Sigmoid colon (tissue), 7 donors: ENCODE measurements around the gene CFAP20DC. TPM values are rescaled to one million over a fixed set of nuclear protein-coding genes. Genes with fewer than 3 reads are reported as not detected.
"Not testable (repeated sequence)": the region's sequence is repeated elsewhere in the genome, so short reads cannot be mapped to it uniquely, and the experiment has no call there.

Experiments
- DNase-seq: peaks from one replicate; pipeline ENCODE4 v3.0.0-alpha.2; 2019
- H3K27ac ChIP-seq, 4 donors: fragments of 200-600 bp; sonication (generic); one replicate each; pipeline ENCODE4 v1.5.1; 2016 to 2019; ENCODE audit warnings: mild to moderate bottlenecking in 1 of 4
- H3K27me3 ChIP-seq, 3 donors: fragments of 200-600 bp; sonication (generic); one replicate each; pipeline ENCODE4 v1.5.1; 2019; ENCODE audit warnings: mild to moderate bottlenecking in 1 of 3
- H3K36me3 ChIP-seq, 4 donors: fragments of 200-600 bp; sonication (generic); one replicate each; pipeline ENCODE4 v1.5.1; 2016 to 2019
- H3K4me1 ChIP-seq, 4 donors: fragments of 200-600 bp; sonication (generic); one replicate each; pipeline ENCODE4 v1.5.1; 2017 to 2019
- H3K4me3 ChIP-seq, 4 donors: fragments of 200-600 bp; sonication (generic); one replicate each; pipeline ENCODE4 v1.5.1; 2017 to 2019; ENCODE audit warnings: mild to moderate bottlenecking in 2 of 4, moderate library complexity in 1 of 4
- H3K9me3 ChIP-seq, 4 donors: fragments of 200-600 bp in 3 of 4; sonication (generic) in 3 of 4; one replicate each; pipeline versions ENCODE4 v1.5.1 to v1.6.1; 2013 to 2019
- CTCF ChIP-seq, 4 experiments: fragments of 450-650 bp in 3 of 4; fragments of 200-600 bp in 1 of 4; IDR thresholded peaks; one replicate each; pipeline ENCODE4 v1.5.1; 2016 to 2019; ENCODE audit warnings: antibody characterized with exemption in 4 of 4, mild to moderate bottlenecking in 3 of 4, moderate library complexity in 2 of 4
- EP300 ChIP-seq, 4 donors: sonication (generic); formaldehyde crosslinking; IDR thresholded peaks; one replicate each; pipeline ENCODE4 v1.6.1; 2017; ENCODE audit warnings: antibody characterized with exemption in 4 of 4
- POLR2A ChIP-seq, 2 donors: fragments of 450-650 bp; IDR thresholded peaks; one replicate each; pipeline ENCODE4 v1.6.1; 2016; ENCODE audit warnings: antibody characterized with exemption in 2 of 2, mild to moderate bottlenecking in 2 of 2, moderate library complexity in 2 of 2
- POLR2AphosphoS5 ChIP-seq, 4 donors: sonication (generic); formaldehyde crosslinking; IDR thresholded peaks; one replicate each; pipeline ENCODE4 v1.6.1; 2017; ENCODE audit warnings: antibody characterized with exemption in 4 of 4
- WGBS, 2 donors: extraction: QIAGEN DNeasy Blood & Tissue Kit; methylation state at CpG; one replicate each; pipeline ENCODE4 v1.1.7; 2013; 5-methylcytosine and 5-hydroxymethylcytosine counted together
- intact Hi-C: fragments of 100-400 bp; cut with DNase I; formaldehyde crosslinking; loops from one replicate; pipeline ENCODE4 v1.15.1; 2023
- polyA plus RNA-seq, 3 donors: library from polyadenylated mRNA; stranded (reverse); fragments of 200-250 nt; gene quantifications; one replicate each; pipeline ENCODE4 v1.2.3, GENCODE V29; 2013
- total RNA-seq, 4 donors: library from RNA; depleted of rRNA; stranded (reverse); fragments of >200 nt; gene quantifications; one replicate each; pipeline ENCODE4 v1.1.0, GENCODE V29; 2016
- donor health status: healthy with polysubstance abuse.
- donor health status: Bipolar disorder and iron deficiency.
- donor health status: healthy.

Gene CFAP20DC
- total and polyA plus RNA-seq, 7 donors, result under 0.01 to 0.83 (median 0.37) TPM; not detected in 1

GRCh38 chr3:58833491-58833890 lies 216.3 kb downstream of the CFAP20DC start:
- Histone ChIP-seq H3K36me3 (no peaks in the 10 kb centered on the region), H3K4me3 (no peak overlapping the region), H3K27ac (no peak overlapping the region), H3K4me1 (peaks cover 0 to 6% (median 0%) of the 10 kb centered on the region in 4 donors), H3K27me3 (no peaks in the 10 kb centered on the region), H3K9me3 (no peaks in the 10 kb centered on the region)
- DNase-seq, result no peak
- TF ChIP-seq CTCF (IDR thresholded peaks at IDR 0.05) (no peak), POLR2AphosphoS5 (IDR thresholded peaks at IDR 0.05) (no peak), POLR2A (IDR thresholded peaks at IDR 0.05) (no peak), EP300 (IDR thresholded peaks at IDR 0.05) (no peak)
- 50 to 76% methylated on average over 1 of the region's 1 CpG for WGBS, 2 donors
- intact Hi-C loops, result no loop called here

- Histone ChIP-seq H3K4me1 (peaks cover 0 to 6% (median 0%) of the 10 kb centered on the region in 4 donors), H3K4me3 (no peak overlapping the region), H3K9me3 (no peaks in the 10 kb centered on the region), H3K27me3 (no peaks in the 10 kb centered on the region), H3K36me3 (no peaks in the 10 kb centered on the region), H3K27ac (no peak overlapping the region)
- TF ChIP-seq EP300 (IDR thresholded peaks at IDR 0.05) (no peak), CTCF (IDR thresholded peaks at IDR 0.05) (no peak), POLR2A (IDR thresholded peaks at IDR 0.05) (no peak), POLR2AphosphoS5 (IDR thresholded peaks at IDR 0.05) (no peak)
- intact Hi-C loops, result no loop called here
- no peak for DNase-seq
- WGBS, 2 donors, result 78 to 84% methylated on average over 4 of the region's 4 CpGs
These were observed 220.4 kb downstream of the CFAP20DC start for GRCh38 chr3:58829321-58830000.

GRCh38 chr3:58824777-58825176 lies 225.0 kb downstream of the CFAP20DC start:
- Histone ChIP-seq H3K4me1 (peaks cover 0 to 4% (median 0%) of the 10 kb centered on the region in 4 donors), H3K4me3 (no peak overlapping the region), H3K36me3 (no peaks in the 10 kb centered on the region), H3K27me3 (no peaks in the 10 kb centered on the region), H3K9me3 (no peaks in the 10 kb centered on the region), H3K27ac (no peak overlapping the region)
- 15 to 78% methylated on average over 1 of the region's 1 CpG for WGBS, 2 donors
- DNase-seq, result no peak
- intact Hi-C loops, result no loop called here
- no peak for TF ChIP-seq POLR2A (IDR thresholded peaks at IDR 0.05)
- TF ChIP-seq EP300 (IDR thresholded peaks at IDR 0.05), result no peak
- TF ChIP-seq POLR2AphosphoS5 (IDR thresholded peaks at IDR 0.05), result no peak
- TF ChIP-seq CTCF (IDR thresholded peaks at IDR 0.05), result no peak

GRCh38 chr3:58824285-58824684 lies 225.5 kb downstream of the CFAP20DC start:
- TF ChIP-seq POLR2A (IDR thresholded peaks at IDR 0.05) (no peak), EP300 (IDR thresholded peaks at IDR 0.05) (no peak), POLR2AphosphoS5 (IDR thresholded peaks at IDR 0.05) (no peak), CTCF (IDR thresholded peaks at IDR 0.05) (peak in 1 of 4 experiments; percentile 16)
- WGBS, 2 donors, result 8 to 25% methylated on average over 7 of the region's 7 CpGs
- Histone ChIP-seq H3K4me3 (no peak overlapping the region), H3K27ac (no peak overlapping the region), H3K9me3 (no peaks in the 10 kb centered on the region), H3K27me3 (no peaks in the 10 kb centered on the region), H3K4me1 (no peaks in the 10 kb centered on the region), H3K36me3 (no peaks in the 10 kb centered on the region)
- no peak for DNase-seq
- intact Hi-C loops, result no loop called here

- intact Hi-C loops, H3K36me3 ChIP-seq: not testable (repeated sequence)
- 90 to 92% methylated on average over 26 of the region's 26 CpGs for WGBS, 2 donors
These were observed 243.1 kb downstream of the CFAP20DC start for GRCh38 chr3:58806551-58807244.

More at GRCh38 chr3:58806551-58807244, 243.1 kb downstream of the CFAP20DC start:
- DNase-seq, H3K9me3 ChIP-seq, H3K27ac ChIP-seq, H3K4me3 ChIP-seq, H3K27me3 ChIP-seq, H3K4me1 ChIP-seq: not testable (repeated sequence)
